ENCODE results near the gene DAND5.
A peak's percentile ranks its signal among the peaks of the same experiment; 100 is the strongest.

The DAND5 gene

GRCh38 chr19:12969292-12969988 is at the start of gene DAND5:
DAND5 (plus strand) TSS chr19:12969576; CDS start chr19:12969661, 85 bp downstream.
- no peak for DNase-seq

- no peak for DNase-seq
These were observed 48.3 kb upstream of the DAND5 start for GRCh38 chr19:12921047-12921446.

GRCh38 chr19:12922959-12923358 is 46.4 kb upstream of the DAND5 start:
- DNase-seq: no peak

- no peak for DNase-seq
These were observed 44.6 kb upstream of the DAND5 start for GRCh38 chr19:12924621-12925310.

GRCh38 chr19:12930002-12930645 is 39.3 kb upstream of the DAND5 start:
- no peak for DNase-seq

- no peak for DNase-seq
These were observed 36.7 kb upstream of the DAND5 start for GRCh38 chr19:12932392-12933286.

- peak; percentile 89 for DNase-seq
These were observed 35.9 kb upstream of the DAND5 start, which contains the start of gene FARSA for GRCh38 chr19:12933287-12934072. FARSA (minus strand) TSS chr19:12933711; CDS start chr19:12933696, 15 bp downstream.

GRCh38 chr19:12935071-12935470 is 34.3 kb upstream of the DAND5 start:
- DNase-seq: no peak

- DNase-seq: no peak
These were observed 32.8 kb upstream of the DAND5 start for GRCh38 chr19:12936582-12936981.

- DNase-seq: peak; percentile 47
These were observed 32.1 kb upstream of the DAND5 start for GRCh38 chr19:12937093-12937926.

GRCh38 chr19:12937927-12938778 is 31.2 kb upstream of the DAND5 start, which contains the start of gene CALR:
CALR (plus strand) TSS chr19:12938609; CDS start chr19:12938680, 71 bp downstream.
- DNase-seq: peak; percentile 100

GRCh38 chr19:12938779-12939601 is 30.4 kb upstream of the DAND5 start:
- peak; percentile 33 for DNase-seq

- DNase-seq: no peak
These were observed 29.4 kb upstream of the DAND5 start for GRCh38 chr19:12939975-12940423.

- DNase-seq: no peak
These were observed 28.5 kb upstream of the DAND5 start for GRCh38 chr19:12940897-12941296.

GRCh38 chr19:12943437-12944044 is 25.8 kb upstream of the DAND5 start:
- DNase-seq: no peak

- no peak for DNase-seq
These were observed 25.2 kb upstream of the DAND5 start for GRCh38 chr19:12944104-12944674.

- DNase-seq: peak; percentile 98
These were observed 23.8 kb upstream of the DAND5 start, which contains the start of gene RAD23A for GRCh38 chr19:12945479-12946091. RAD23A (plus strand) TSS chr19:12945862; CDS start chr19:12945949, 87 bp downstream.

All from fibroblast of skin of right biceps (primary cell).